WTC11 (cell line): ENCODE data around the gene CLEC2L. TPM values are rescaled to one million over a fixed set of nuclear protein-coding genes. Genes with fewer than 3 reads are reported as not detected.

Experiments
- ATAC-seq: fragments of 200-7000 bp; cut with Tn5 transposase; 2 replicates; pipeline ENCODE4 v1.10.0; 2021; ENCODE audit warnings: mild to moderate bottlenecking, moderate library complexity
- CTCF ChIA-PET: fragments of 300-600 bp; sonication (Branson Sonifier 250); formaldehyde crosslinking; loops from one replicate; lab custom pipeline; 2021; ENCODE audit warnings: antibody characterized with exemption; lab: Charles Lee
- POLR2A ChIA-PET: fragments of 350-600 bp; sonication (Branson Sonifier 250); formaldehyde crosslinking; loops from one replicate; lab custom pipeline; 2021; ENCODE audit warnings: antibody characterized with exemption; lab: Charles Lee
- DNase-seq: peaks from one replicate; pipeline ENCODE4 v3.0.0; 2021; ENCODE audit warnings: low spot score
- H3K27ac Mint-ChIP-seq: 2 replicates; pipeline ENCODE4 v1.8.0; 2021; ENCODE audit warnings: mixed read lengths
- H3K27me3 Mint-ChIP-seq: 2 replicates; pipeline ENCODE4 v1.8.0; 2021; ENCODE audit warnings: low read depth, mild to moderate bottlenecking, moderate library complexity, mixed read lengths
- H3K36me3 Mint-ChIP-seq: 2 replicates; pipeline ENCODE4 v1.8.0; 2021; ENCODE audit warnings: mixed read lengths
- H3K4me1 Mint-ChIP-seq: 2 replicates; pipeline ENCODE4 v1.8.0; 2022; ENCODE audit warnings: mixed read lengths
- H3K4me3 Mint-ChIP-seq: 2 replicates; pipeline ENCODE4 v1.8.0; 2021; ENCODE audit warnings: mild to moderate bottlenecking, moderate library complexity, mixed read lengths
- H3K9me3 Mint-ChIP-seq: 2 replicates; pipeline ENCODE4 v1.8.0; 2021; ENCODE audit warnings: mixed read lengths
- ATF1 ChIP-seq: sonication (generic); formaldehyde crosslinking; IDR thresholded peaks from 2 replicates; pipeline ENCODE4 v1.8.1; 2023; ENCODE audit warnings: mild to moderate bottlenecking, moderate library complexity, missing genetic modification reagents
- CREM ChIP-seq: sonication (generic); formaldehyde crosslinking; IDR thresholded peaks from 2 replicates; pipeline ENCODE4 v1.8.1; 2022; ENCODE audit warnings: mild to moderate bottlenecking, missing genetic modification reagents, moderate library complexity
- ELF4 ChIP-seq: sonication (generic); formaldehyde crosslinking; IDR thresholded peaks from 2 replicates; pipeline ENCODE4 v1.8.1; 2022; ENCODE audit warnings: low read depth, mild to moderate bottlenecking, moderate library complexity, missing genetic modification reagents
- ESRRA ChIP-seq: sonication (generic); formaldehyde crosslinking; IDR thresholded peaks from 2 replicates; pipeline ENCODE4 v1.8.1; 2022; ENCODE audit warnings: mild to moderate bottlenecking, missing genetic modification reagents, borderline replicate concordance
- ETV6 ChIP-seq: sonication (generic); formaldehyde crosslinking; IDR thresholded peaks from 2 replicates; pipeline ENCODE4 v1.8.1; 2022; ENCODE audit warnings: mild to moderate bottlenecking, missing genetic modification reagents
- FOXK1 ChIP-seq: sonication (generic); formaldehyde crosslinking; IDR thresholded peaks from 2 replicates; pipeline ENCODE4 v1.8.0; 2022; ENCODE audit warnings: mild to moderate bottlenecking, moderate library complexity, missing genetic modification reagents
- GRHL2 ChIP-seq: fragments of 250-450 bp; sonication (Bioruptor Pico); IDR thresholded peaks from 2 replicates; pipeline ENCODE4 v1.8.0; 2022; ENCODE audit warnings: mild to moderate bottlenecking, moderate library complexity; ENCODE audit not compliant: insufficient replicate concordance, severe bottlenecking
- GTF2I ChIP-seq: fragments of 250-450 bp; sonication (Bioruptor Pico); conservative IDR thresholded peaks from 2 replicates; pipeline ENCODE4 v1.4.0; 2021; ENCODE audit warnings: mild to moderate bottlenecking
- JUN ChIP-seq: sonication (generic); formaldehyde crosslinking; IDR thresholded peaks from 2 replicates; pipeline ENCODE4 v1.8.0; 2023; ENCODE audit warnings: mild to moderate bottlenecking, missing genetic modification reagents
- KAT7 ChIP-seq: sonication (generic); formaldehyde crosslinking; IDR thresholded peaks from 2 replicates; pipeline ENCODE4 v1.8.1; 2023; ENCODE audit warnings: missing genetic modification reagents, mild to moderate bottlenecking, borderline replicate concordance
- MYBL2 ChIP-seq: sonication (generic); formaldehyde crosslinking; IDR thresholded peaks from 2 replicates; pipeline ENCODE4 v1.8.1; 2023; ENCODE audit warnings: mild to moderate bottlenecking, moderate library complexity, missing genetic modification reagents
- NR1H2 ChIP-seq: sonication (generic); formaldehyde crosslinking; IDR thresholded peaks from 2 replicates; pipeline ENCODE4 v1.9.0; 2021; ENCODE audit warnings: mild to moderate bottlenecking, moderate library complexity, missing genetic modification reagents
- RELA ChIP-seq: sonication (generic); formaldehyde crosslinking; IDR thresholded peaks from 2 replicates; pipeline ENCODE4 v1.8.1; 2022; ENCODE audit warnings: missing genetic modification reagents, mild to moderate bottlenecking, borderline replicate concordance
- SMAD3 ChIP-seq: sonication (generic); formaldehyde crosslinking; IDR thresholded peaks from 2 replicates; pipeline ENCODE4 v1.8.0; 2022; ENCODE audit warnings: missing genetic modification reagents, mild to moderate bottlenecking, borderline replicate concordance
- SMAD4 ChIP-seq: sonication (generic); formaldehyde crosslinking; IDR thresholded peaks from 2 replicates; pipeline ENCODE4 v1.8.0; 2022; ENCODE audit warnings: mild to moderate bottlenecking, missing genetic modification reagents
- SP1 ChIP-seq: sonication (generic); formaldehyde crosslinking; conservative IDR thresholded peaks from 2 replicates; pipeline ENCODE4 v1.8.1; 2022; ENCODE audit warnings: missing genetic modification reagents
- ZNF121 ChIP-seq: sonication (generic); formaldehyde crosslinking; IDR thresholded peaks from 2 replicates; pipeline ENCODE4 v1.8.0; 2023; ENCODE audit warnings: missing genetic modification reagents
- ZNF219 ChIP-seq: sonication (generic); formaldehyde crosslinking; IDR thresholded peaks from 2 replicates; pipeline ENCODE4 v1.8.0; 2023; ENCODE audit warnings: missing genetic modification reagents, mild to moderate bottlenecking, borderline replicate concordance
- ZNF232 ChIP-seq: sonication (generic); formaldehyde crosslinking; IDR thresholded peaks from 2 replicates; pipeline ENCODE4 v1.8.0; 2022; ENCODE audit warnings: mild to moderate bottlenecking, missing genetic modification reagents
- ZNF263 ChIP-seq: sonication (generic); formaldehyde crosslinking; IDR thresholded peaks from 2 replicates; pipeline ENCODE4 v1.8.1; 2022; ENCODE audit warnings: low read depth, mild to moderate bottlenecking, moderate library complexity, missing genetic modification reagents
- ZNF671 ChIP-seq: fragments of 250-450 bp; sonication (Bioruptor Pico); IDR thresholded peaks from 2 replicates; pipeline ENCODE4 v1.8.0; 2021; ENCODE audit warnings: mild to moderate bottlenecking
- total RNA-seq: library from RNA; stranded (reverse); gene quantifications from 3 replicates; pipeline ENCODE4 v1.2.3, GENCODE V29; 2021
- TF ChIP-seq, protein P1 (sequence below): sonication (generic); formaldehyde crosslinking; IDR thresholded peaks from 2 replicates; pipeline ENCODE4 v1.8.1; 2022; ENCODE audit warnings: mild to moderate bottlenecking, moderate library complexity, missing genetic modification reagents
- TF ChIP-seq, protein P2 (sequence below): sonication (generic); formaldehyde crosslinking; IDR thresholded peaks from 2 replicates; pipeline ENCODE4 v1.8.1; 2023; ENCODE audit warnings: mild to moderate bottlenecking, missing genetic modification reagents
- TF ChIP-seq, protein P3 (sequence below): sonication (generic); formaldehyde crosslinking; IDR thresholded peaks from 2 replicates; pipeline ENCODE4 v1.8.0; 2022; ENCODE audit warnings: mild to moderate bottlenecking, missing genetic modification reagents
- TF ChIP-seq, protein P4 (sequence below): sonication (generic); formaldehyde crosslinking; IDR thresholded peaks from 2 replicates; pipeline ENCODE4 v1.8.0; 2023; ENCODE audit warnings: missing genetic modification reagents
- TF ChIP-seq, protein P5 (sequence below): sonication (generic); formaldehyde crosslinking; IDR thresholded peaks from 2 replicates; pipeline ENCODE4 v1.8.1; 2023; ENCODE audit warnings: mild to moderate bottlenecking, moderate library complexity, missing genetic modification reagents
- TF ChIP-seq, protein P6 (sequence below): sonication (generic); formaldehyde crosslinking; IDR thresholded peaks from 2 replicates; pipeline ENCODE4 v1.8.1; 2023; ENCODE audit warnings: mild to moderate bottlenecking, missing genetic modification reagents, moderate library complexity
- TF ChIP-seq, protein P7 (sequence below): sonication (generic); formaldehyde crosslinking; IDR thresholded peaks from 2 replicates; pipeline ENCODE4 v1.8.0; 2022; ENCODE audit warnings: mild to moderate bottlenecking, missing genetic modification reagents

Gene CLEC2L
- total RNA-seq, 1 experiment from 2014 or later: 0.13 TPM

DNA sequence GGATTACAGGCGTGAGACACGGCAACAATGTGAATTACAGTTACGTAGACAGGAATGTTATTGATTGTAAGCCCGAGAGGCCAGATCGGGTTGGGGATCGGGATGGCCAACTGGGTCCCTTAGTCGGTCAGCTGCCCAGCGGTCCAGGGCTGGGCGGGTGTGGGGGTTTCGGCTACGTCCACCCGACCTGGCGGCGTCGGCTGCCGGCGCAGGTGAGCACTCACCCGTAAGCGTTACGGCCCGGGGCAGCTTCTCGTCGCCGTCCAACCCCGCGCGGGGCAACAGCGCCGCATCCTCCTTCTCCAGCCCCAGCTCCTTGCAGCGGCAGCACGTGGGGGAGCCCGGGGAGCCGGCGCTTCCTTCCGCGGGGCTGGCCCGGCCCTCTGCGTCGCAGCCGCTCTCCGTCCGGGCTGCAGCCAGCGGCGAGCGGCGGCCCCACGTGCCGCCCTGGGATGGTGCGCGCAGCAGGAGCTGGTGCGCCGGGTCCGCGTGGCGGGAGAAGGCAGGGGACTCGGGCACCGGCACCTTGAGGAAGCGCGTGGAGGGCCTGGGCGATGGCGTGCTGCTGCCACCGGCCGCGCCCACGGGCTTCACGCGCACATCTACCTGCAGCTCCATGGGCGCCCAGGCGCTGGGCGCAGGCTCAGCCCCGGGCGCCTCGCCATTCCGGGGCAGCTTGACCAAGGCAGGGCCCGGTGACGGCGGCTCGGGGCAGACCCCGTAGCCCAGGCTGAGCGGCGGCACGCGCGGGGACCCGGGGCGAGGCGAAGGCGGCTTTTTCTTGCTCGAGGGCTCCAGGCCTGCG, 40.6 kb upstream of the CLEC2L start:
- no peaks in the 10 kb centered on the region for H3K9me3 Mint-ChIP-seq
- POLR2A ChIA-PET: interaction anchor here (1.0 to 1.6 kb wide), 7 partner anchors 7 to 123 kb away, joined by 3 to 7 read pairs (median 5); partner anchors contain the start of gene LUC7L2
- DNase-seq (peak; percentile 64), ATAC-seq (peak; percentile 10)
- H3K4me3 Mint-ChIP-seq: peak overlapping the region; percentile 73
- peaks cover 12% of the 10 kb centered on the region for H3K4me1 Mint-ChIP-seq
- CTCF ChIA-PET: interaction anchor here (0.6 to 2.2 kb wide), 22 partner anchors 10 to 1163 kb away, joined by 3 to 41 read pairs (median 5); no protein-coding TSS in a partner anchor
- H3K27me3 Mint-ChIP-seq: peaks cover 28% of the 10 kb centered on the region
- no peak overlapping the region for H3K27ac Mint-ChIP-seq
- no peaks in the 10 kb centered on the region for H3K36me3 Mint-ChIP-seq
- TF ChIP-seq CREM (CRISPR knock-in tag): peak; percentile 30; the same call in 1 of the 2 replicates
- TF ChIP-seq, protein P1, sequence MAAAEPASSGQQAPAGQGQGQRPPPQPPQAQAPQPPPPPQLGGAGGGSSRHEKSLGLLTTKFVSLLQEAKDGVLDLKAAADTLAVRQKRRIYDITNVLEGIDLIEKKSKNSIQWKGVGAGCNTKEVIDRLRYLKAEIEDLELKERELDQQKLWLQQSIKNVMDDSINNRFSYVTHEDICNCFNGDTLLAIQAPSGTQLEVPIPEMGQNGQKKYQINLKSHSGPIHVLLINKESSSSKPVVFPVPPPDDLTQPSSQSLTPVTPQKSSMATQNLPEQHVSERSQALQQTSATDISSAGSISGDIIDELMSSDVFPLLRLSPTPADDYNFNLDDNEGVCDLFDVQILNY (CRISPR knock-in tag): peak; percentile 82; the same call in 1 of the 2 replicates
- TF ChIP-seq ZNF263: peak; percentile 48; the same call in 1 of the 2 replicates
- TF ChIP-seq, protein P2, sequence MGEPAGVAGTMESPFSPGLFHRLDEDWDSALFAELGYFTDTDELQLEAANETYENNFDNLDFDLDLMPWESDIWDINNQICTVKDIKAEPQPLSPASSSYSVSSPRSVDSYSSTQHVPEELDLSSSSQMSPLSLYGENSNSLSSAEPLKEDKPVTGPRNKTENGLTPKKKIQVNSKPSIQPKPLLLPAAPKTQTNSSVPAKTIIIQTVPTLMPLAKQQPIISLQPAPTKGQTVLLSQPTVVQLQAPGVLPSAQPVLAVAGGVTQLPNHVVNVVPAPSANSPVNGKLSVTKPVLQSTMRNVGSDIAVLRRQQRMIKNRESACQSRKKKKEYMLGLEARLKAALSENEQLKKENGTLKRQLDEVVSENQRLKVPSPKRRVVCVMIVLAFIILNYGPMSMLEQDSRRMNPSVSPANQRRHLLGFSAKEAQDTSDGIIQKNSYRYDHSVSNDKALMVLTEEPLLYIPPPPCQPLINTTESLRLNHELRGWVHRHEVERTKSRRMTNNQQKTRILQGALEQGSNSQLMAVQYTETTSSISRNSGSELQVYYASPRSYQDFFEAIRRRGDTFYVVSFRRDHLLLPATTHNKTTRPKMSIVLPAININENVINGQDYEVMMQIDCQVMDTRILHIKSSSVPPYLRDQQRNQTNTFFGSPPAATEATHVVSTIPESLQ: no peak
- 0 out of 2 replicates have a peak, but pooled peaks have one; percentile 44 for TF ChIP-seq ELF4
- TF ChIP-seq, protein P3, sequence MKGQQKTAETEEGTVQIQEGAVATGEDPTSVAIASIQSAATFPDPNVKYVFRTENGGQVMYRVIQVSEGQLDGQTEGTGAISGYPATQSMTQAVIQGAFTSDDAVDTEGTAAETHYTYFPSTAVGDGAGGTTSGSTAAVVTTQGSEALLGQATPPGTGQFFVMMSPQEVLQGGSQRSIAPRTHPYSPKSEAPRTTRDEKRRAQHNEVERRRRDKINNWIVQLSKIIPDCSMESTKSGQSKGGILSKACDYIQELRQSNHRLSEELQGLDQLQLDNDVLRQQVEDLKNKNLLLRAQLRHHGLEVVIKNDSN: no peak
- no peak for TF ChIP-seq ZNF671
- TF ChIP-seq GTF2I (CRISPR knock-in tag): no peak
- 0 out of 2 replicates have a peak, but pooled peaks have one; percentile 29 for TF ChIP-seq ZNF121 (CRISPR knock-in tag)
- TF ChIP-seq, protein P4, sequence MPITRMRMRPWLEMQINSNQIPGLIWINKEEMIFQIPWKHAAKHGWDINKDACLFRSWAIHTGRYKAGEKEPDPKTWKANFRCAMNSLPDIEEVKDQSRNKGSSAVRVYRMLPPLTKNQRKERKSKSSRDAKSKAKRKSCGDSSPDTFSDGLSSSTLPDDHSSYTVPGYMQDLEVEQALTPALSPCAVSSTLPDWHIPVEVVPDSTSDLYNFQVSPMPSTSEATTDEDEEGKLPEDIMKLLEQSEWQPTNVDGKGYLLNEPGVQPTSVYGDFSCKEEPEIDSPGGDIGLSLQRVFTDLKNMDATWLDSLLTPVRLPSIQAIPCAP (CRISPR knock-in tag): peak; percentile 83; the same call in 1 of the 2 replicates
- 0 out of 2 replicates have a peak, but pooled peaks have one; percentile 26 for TF ChIP-seq ZNF219 (CRISPR knock-in tag)
- TF ChIP-seq, protein P5, sequence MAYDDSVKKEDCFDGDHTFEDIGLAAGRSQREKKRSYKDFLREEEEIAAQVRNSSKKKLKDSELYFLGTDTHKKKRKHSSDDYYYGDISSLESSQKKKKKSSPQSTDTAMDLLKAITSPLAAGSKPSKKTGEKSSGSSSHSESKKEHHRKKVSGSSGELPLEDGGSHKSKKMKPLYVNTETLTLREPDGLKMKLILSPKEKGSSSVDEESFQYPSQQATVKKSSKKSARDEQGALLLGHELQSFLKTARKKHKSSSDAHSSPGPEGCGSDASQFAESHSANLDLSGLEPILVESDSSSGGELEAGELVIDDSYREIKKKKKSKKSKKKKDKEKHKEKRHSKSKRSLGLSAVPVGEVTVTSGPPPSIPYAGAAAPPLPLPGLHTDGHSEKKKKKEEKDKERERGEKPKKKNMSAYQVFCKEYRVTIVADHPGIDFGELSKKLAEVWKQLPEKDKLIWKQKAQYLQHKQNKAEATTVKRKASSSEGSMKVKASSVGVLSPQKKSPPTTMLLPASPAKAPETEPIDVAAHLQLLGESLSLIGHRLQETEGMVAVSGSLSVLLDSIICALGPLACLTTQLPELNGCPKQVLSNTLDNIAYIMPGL (CRISPR knock-in tag): peak; percentile 76; the same call in 1 of the 2 replicates
- peak; percentile 81; the same call in 1 of the 2 replicates for TF ChIP-seq JUN (CRISPR knock-in tag)
- no peak for TF ChIP-seq NR1H2
- TF ChIP-seq, protein P6, sequence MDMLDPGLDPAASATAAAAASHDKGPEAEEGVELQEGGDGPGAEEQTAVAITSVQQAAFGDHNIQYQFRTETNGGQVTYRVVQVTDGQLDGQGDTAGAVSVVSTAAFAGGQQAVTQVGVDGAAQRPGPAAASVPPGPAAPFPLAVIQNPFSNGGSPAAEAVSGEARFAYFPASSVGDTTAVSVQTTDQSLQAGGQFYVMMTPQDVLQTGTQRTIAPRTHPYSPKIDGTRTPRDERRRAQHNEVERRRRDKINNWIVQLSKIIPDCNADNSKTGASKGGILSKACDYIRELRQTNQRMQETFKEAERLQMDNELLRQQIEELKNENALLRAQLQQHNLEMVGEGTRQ: peak; percentile 67
- TF ChIP-seq, protein P7, sequence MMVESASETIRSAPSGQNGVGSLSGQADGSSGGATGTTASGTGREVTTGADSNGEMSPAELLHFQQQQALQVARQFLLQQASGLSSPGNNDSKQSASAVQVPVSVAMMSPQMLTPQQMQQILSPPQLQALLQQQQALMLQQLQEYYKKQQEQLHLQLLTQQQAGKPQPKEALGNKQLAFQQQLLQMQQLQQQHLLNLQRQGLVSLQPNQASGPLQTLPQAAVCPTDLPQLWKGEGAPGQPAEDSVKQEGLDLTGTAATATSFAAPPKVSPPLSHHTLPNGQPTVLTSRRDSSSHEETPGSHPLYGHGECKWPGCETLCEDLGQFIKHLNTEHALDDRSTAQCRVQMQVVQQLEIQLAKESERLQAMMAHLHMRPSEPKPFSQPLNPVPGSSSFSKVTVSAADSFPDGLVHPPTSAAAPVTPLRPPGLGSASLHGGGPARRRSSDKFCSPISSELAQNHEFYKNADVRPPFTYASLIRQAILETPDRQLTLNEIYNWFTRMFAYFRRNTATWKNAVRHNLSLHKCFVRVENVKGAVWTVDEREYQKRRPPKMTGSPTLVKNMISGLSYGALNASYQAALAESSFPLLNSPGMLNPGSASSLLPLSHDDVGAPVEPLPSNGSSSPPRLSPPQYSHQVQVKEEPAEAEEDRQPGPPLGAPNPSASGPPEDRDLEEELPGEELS: peak; percentile 91
- TF ChIP-seq FOXK1 (CRISPR knock-in tag): peak; percentile 51
- 0 out of 2 replicates have a peak, but pooled peaks have one; percentile 19 for TF ChIP-seq MYBL2 (CRISPR knock-in tag)
- peak; percentile 43; the same call in 1 of the 2 replicates for TF ChIP-seq SP1 (CRISPR knock-in tag)
- 0 out of 2 replicates have a peak, but pooled peaks have one; percentile 54 for TF ChIP-seq ZNF232 (CRISPR knock-in tag)
- peak; percentile 91 for TF ChIP-seq ETV6 (CRISPR knock-in tag)
- no peak for TF ChIP-seq GRHL2
- TF ChIP-seq SMAD3: peak; percentile 66; the same call in 1 of the 2 replicates
- TF ChIP-seq ATF1 (CRISPR knock-in tag): 0 out of 2 replicates have a peak, but pooled peaks have one; percentile 19
- no peak; the same call in 1 of the 2 replicates for TF ChIP-seq KAT7
- peak; percentile 82 for TF ChIP-seq ESRRA
- TF ChIP-seq RELA (CRISPR knock-in tag): peak; percentile 83
- peak; percentile 12; the same call in 1 of the 2 replicates for TF ChIP-seq SMAD4
